ENCODE results near the gene GPR108.
A peak's percentile ranks its signal among the peaks of the same experiment; 100 is the strongest.
"Not testable (repeated sequence)": the region's sequence is repeated elsewhere in the genome, so short reads cannot be mapped to it uniquely, and the experiment has no call there.

GPR108 gene

DNA sequence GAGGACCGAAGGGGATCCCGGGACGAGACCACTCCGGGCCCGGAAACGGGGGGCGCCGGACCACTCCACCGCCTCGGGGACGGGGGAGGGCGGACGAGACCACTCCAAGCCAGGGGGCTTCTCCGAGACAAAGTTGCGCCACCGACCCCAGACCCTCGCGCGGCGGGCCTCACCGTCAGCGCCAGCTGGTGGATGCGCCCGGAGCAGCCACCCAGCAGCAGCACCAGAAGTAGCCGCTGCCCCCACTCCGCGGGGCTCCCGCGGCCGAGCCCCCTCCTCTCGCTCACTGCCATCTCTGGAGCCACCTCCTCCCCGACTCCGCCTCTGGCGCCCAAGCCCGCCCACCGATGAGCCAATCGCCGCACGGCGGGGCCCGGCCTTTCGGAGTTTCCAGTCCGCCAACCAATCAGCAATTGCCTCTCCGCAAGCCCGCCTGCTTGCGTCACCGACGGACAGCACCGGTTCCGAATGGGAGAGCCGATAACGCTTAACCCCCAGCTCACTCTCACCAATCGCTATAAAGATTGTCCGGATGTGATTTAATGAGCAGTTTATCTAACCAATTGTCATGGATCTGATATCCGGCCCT lies at the start of gene GPR108:
GPR108 (minus strand) TSS at position 297 of the 589 bp plus-strand sequence; CDS start at position 293, 4 bp downstream.
- peak; percentile 99 for DNase-seq (ENCODE audit: low read depth)

DNA sequence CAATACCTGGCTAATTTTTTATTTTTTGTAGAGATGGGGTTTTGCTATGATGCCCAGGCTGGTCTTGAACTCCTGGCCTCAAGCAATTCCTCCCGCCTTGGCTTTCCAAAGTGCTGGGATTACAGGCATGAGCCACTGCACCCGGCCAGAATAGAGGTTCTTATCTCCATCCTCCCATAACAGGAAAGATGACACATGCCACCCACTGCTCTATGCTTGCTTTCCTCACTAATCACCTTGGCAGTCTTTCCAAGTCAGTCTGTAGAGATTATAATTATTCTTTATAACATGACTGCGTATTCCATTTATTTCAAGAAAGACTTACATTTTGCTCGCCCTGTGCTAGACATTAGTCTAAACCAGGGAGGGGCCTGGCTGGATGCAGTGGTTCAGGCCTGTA lies 41.8 kb upstream of the GPR108 start:
- DNase-seq (ENCODE audit: low read depth): no peak

DNA sequence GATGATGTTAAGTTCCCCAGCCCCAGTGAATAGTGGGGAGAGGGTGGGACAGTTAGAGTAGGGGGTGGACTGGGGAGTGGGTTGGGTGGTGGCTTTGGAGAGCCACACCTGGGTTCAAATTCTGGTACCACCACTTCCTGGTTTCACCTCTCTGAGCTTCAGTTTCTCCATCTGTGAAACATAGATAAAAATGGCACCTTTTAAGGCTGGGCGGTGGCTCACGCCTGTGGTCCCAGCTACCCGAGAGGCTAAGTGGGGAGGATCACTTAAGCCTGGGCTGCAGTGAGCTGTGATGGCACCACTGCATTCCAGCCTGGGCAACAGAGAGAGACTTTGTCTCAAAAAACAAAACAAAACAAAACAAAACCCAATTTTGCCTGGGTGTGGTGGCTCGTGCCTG lies 41.0 kb upstream of the GPR108 start:
- no peak for DNase-seq (ENCODE audit: low read depth)

DNA sequence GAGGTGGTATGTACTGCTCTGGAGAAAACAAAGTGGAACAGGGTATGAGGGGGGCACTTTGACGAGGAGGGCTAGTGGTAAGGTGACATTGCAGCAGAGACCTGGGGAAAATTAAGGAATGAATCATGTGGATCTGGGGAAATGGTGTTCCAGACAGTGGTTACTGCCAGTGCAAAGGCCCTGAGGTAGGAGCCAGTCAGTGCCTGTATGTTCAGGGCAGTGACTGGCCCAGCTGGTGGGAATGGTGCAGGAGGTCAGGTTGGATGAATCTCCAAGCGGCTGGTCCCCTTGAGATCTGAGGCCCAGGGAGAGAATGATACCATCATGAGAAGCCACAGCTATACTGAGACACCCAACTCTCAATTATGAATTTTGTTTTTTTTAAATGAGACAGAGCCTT lies 40.1 kb upstream of the GPR108 start:
- DNase-seq (ENCODE audit: low read depth): no peak

DNA sequence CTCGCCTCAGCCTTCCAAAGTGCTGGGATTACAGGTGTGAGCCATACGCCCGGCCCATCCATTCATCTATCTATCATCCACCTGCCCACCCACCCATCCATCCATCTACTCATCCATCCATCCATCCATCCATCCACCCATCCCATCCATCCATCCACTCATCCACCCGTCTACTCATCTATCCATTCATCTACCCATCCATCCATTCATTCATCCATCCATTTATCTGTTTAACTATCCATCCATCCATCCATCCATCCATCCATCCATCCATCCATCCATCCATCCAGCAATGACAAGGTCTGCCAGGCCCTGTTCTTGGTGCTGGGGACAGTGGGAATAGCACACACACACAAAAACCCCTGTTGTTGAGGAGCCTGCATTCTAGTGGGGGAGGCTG lies 39.6 kb upstream of the GPR108 start:
- DNase-seq (ENCODE audit: low read depth): no peak

DNA sequence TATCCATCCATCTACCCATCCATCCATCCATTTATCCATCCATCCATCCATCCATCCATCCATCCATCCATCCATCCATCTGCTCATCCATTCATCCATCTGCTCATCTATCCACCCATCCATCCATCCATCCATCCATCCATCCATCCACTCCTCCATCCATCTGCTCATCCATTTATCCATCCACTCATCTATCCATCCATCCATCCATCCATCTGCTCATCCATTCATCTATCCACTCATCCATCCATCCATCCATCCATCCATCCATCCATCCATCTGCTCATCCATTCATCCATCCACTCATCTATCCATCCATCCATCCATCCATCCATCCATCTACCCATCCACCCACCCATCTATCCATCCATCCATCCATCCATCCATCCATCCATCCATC lies 38.7 kb upstream of the GPR108 start:
- DNase-seq (ENCODE audit: low read depth): not testable (repeated sequence)

DNA sequence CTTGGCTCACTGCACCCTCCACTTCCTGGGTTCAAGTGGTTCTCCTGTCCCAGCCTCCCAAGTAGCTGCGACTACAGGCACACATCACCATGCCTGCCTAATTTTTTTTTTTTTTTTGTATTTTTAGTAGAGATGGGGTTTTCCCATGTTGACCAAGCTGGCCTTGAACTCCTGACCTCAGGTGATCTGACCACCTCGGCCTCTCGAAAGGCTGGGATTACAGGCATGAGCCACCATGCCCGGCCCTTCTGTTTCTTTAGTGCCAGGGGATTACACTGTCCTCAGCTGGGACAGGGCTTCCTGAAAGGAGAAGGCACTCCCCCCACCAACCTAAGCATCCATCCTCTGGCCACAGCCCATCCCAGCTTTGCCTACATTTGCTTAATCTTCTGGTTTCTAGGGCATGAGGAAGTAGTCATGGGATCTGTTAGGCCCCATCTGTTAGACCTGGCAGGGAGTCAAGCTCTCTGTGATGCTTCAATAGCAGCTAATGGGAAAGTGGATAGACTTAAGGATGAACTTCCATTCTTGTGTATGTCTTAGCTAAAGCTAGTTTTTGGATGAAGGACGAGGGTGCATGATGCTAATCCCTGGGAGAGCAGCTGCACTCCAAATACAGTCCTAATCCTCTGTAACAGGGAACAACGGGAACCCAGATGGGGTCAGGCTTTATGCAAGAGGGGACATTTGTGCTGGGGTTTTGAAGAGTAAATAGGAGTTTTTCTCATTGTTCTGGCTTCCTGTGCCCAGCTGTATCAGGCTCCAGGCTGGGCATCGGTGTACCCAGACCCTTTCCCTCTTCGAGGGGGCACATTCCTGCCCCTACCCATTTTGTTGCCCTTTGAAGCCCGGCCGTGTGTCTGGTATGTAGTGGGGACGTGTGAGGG lies 37.7 kb upstream of the GPR108 start:
- DNase-seq (ENCODE audit: low read depth): no peak

DNA sequence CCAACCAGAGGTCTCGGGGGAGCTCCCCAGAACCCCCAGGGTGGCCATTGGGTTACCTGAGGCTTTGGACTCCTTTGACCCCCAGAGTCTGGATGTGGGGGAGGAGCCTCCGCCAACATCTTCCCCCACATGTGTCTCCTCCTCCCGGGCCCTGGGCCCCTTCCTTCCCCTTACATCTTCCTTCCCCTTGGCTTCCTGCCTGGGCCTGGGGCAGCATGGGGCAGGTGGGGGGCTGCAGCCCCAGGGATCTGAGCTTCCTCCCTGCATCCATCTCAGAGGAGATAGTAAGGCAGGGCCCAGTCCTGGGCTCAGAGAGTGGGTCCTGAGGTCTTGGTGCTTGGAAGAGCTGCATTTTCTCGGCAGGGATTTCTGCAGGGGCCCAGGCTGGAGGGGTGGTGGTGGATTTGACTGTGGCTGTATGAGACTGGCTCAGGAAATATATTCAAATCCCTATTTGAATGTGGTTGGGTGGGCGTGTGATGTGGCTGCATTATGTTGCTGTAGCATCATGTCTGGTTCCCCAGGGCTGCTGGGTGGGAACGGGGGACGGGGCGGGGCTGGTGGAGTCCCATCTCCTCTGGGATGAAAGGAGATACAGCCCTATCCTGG lies 36.0 kb upstream of the GPR108 start:
- DNase-seq (ENCODE audit: low read depth): peak; percentile 73

DNA sequence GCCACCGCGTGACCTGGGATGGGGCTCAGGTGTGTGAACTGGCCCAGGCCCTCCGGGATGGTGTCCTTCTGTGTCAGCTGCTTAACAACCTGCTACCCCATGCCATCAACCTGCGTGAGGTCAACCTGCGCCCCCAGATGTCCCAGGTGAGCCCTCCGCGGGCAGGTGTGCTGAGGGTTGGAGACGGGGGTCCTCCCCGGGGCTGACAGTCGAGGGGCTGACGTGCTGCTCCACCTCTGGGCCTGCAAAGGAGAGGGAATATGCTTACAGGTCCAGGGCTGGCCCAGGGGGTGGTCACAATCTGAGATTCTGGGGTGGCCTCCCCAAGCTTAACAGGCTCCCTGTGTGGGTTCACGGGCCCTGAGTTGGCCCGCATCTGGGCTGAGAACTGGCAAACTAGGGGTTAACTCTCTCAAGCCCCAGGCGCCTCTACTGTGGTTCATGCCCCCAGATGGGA lies 35.5 kb upstream of the GPR108 start:
- no peak for DNase-seq (ENCODE audit: low read depth)

DNA sequence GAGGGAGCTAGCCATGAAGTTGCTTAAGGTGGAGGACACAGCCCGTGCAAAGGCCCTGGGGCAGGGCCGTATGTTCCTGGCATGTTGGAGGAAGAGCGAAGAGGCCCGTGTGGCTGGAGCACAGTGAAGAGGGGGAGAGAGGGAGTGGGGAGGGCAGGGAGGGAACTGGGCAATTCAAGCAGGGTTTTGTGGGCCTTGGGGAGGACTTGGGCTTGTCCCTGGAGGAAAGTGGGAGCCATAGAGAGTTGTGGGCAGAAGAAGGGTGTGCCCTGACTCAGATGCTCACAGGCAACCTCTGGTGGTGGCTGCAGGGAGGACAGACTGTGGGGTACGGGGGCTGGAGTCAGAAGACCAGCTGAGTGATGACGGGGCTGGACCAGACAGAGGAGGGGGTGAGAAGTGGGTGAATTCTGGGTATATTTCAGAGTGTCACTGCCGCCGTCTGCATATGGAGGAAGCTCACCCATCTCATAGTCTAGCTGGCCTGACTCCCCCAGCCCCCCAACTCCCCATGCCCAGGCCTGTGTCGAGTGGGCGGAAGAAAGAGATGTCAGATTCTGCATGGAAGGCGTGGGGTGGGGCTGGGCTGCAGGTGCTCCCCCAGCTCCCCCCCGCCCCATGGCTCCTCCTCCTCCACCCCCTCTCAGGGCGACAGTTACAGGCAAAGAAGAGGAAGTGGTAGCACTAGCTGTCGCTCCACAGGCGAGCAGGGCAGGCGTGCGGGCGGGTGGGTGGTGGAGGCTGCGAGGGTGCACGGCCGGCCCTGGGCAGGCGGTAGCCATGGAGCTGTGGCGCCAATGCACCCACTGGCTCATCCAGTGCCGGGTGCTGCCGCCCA lies 34.9 kb upstream of the GPR108 start, which contains the start of gene VAV1:
VAV1 (plus strand) TSS at position 681 of the 838 bp plus-strand sequence; CDS start at position 781, 100 bp downstream.
- DNase-seq (ENCODE audit: low read depth): peak; percentile 91

DNA sequence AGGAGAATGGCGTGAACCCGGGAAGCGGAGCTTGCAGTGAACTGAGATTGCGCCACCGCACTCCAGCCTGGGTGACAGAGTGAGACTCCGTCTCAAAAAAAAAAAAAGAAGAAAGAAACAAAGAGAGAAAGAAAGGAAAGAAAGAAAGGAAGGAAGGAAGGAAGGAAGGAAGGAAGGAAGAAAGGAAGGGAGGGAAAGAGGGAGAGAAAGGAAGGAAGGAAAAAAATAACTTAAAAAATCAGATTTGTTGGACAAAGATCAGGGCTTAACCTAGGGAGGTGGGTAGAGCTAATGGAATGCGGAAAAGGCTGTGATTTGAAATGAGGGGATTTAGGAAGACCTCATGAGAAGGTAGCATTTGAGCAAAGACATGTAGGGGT lies 34.3 kb upstream of the GPR108 start:
- not testable (repeated sequence) for DNase-seq (ENCODE audit: low read depth)

DNA sequence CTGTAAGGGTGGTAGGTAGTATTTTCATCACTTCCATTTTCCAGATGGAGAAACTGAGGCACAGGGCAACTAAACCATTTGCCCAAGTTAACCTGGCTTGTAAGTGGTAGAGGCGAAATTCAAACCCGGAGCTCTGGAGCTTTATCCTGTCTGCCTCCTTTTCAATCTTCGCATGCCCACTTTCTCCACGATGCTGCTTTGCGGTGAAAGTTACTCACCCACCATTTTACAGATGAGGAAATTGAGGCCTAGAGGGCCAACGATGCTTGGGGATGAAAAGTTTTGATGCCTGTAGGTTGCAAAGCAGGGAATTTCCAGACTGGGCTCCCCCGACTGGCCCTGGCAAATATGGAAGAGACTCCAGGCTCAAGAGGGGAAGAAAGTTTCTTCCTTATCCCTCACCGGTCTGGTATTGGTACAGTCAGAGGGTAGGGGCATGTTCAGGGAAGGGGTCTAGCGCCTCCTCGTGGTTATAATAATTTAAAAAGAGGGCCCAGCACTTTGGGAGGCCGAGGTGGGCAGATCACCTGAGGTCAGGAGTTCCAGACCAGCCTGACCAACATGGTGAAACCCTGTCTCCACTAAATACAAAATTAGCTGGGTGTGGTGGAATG lies 31.7 kb upstream of the GPR108 start:
- no peak for DNase-seq (ENCODE audit: low read depth)

DNA sequence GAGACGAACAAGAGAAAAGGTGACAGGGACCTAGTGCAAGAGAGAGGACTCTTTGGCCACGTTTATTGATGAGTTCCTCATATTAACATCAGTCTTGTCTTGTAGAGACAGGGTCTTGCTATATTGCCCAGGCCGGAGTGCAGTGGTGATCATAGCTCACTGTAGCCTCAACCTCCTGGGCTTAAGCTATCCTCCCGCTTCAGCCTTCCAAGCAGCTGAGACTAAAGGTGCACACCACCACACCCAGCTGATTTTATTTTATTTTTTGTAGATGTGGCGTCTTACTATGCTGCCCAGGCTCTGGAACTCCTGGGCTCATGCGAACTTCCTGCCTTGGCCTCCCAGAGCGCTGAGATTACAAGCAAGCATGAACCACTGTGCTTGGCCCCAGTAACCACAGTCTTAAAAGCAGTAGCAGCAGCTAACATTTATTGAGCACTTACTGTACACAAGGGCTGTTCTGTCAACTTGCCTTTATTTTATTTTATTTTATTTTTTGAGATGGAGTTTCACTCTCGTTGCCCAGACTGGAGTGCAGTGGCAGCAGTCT lies 30.9 kb upstream of the GPR108 start:
- DNase-seq (ENCODE audit: low read depth): no peak

DNA sequence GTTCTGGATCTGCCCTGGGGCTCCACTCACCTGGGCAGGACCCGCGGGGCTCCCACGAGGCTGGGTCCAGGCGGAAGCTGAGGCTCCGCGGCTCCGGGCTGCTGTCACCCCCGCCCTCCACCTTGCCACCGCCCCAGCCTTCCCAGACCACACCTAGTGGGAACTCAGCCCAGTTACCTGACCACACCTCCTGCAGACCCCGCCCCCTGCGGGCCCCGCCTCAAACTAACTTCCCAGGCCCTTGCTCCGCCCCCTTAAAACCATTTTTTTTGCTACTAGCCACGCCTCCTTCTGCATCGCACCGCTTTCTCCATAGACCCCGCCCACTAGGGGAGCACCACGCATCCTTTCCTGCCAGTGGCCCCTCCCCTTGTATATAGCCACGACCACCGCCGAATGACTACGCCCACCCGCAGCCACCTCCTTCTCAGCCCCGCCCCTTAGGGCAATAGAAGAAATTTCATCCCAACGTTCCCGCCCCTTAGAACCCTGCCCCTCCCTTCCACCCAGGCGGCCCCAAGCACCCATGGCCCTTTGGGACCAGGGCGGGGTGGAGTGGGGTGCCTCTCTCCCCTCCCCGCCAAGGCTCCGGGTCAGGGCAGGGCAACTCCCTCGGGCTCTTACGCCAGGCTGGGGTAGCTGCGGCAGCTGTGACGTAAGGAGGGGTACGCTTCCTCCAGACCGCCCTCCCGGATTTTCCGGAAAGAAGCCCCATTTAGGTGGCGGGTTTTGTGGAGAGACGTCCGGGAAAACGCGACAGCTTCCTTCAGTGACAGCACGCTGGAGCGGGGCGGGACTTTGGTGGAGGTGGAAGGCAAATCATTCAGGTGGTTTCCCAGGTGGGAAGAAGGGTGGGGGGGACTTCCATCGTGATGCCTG lies 30.2 kb upstream of the GPR108 start, which contains the start of gene SH2D3A:
SH2D3A (minus strand) TSS at position 79 of the 879 bp plus-strand sequence. CDS start 3,687 bp downstream, outside the sequence.
- DNase-seq (ENCODE audit: low read depth): peak; percentile 87

DNA sequence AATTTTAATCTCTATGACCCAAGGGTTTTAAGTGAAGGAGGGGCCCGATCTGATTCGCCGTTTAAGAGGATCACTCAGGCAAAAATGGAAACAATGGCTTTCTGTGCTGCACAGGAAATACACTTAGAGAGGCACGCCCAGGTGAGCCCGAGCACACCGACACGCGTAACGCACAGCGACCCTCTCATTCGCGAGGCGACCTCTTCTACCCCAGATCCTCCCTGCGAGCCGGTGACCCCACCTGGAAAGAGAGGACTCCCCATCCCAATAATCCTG lies 29.6 kb upstream of the GPR108 start:
- DNase-seq (ENCODE audit: low read depth): no peak

DNA sequence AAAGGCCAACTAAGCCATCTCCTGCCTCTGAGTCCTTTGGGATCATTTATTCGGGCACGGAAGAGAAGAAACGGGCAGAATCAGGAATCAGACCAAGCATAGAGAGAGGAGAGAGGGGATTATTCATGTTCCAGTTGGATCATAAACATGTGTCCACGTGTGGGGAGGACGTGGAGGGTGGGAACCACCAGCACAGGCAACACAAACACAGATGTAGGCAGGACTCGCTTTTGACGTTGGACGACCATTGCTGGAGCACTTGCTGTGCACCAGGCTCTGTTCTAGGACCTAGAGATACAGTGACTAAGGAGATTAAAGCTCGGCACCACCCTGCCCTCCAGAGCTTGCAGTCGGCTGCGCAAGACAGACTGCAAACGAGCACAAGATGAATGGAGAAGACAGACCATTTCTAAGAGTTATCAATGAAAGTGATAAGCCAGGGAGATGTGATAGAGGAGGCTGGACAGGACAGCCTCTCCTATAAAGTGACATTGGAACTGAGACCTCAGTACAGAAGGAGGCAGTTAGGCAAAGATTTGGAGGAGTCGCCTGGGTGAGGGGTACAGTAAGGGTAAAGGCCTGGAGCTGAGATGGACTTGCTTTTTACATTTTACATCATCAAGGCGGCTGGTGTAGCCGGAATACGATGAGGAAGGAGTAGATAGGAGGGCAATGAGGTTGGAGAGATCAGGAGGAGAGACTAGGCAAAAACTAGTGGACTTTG lies 29.1 kb upstream of the GPR108 start:
- no peak for DNase-seq (ENCODE audit: low read depth)

DNA sequence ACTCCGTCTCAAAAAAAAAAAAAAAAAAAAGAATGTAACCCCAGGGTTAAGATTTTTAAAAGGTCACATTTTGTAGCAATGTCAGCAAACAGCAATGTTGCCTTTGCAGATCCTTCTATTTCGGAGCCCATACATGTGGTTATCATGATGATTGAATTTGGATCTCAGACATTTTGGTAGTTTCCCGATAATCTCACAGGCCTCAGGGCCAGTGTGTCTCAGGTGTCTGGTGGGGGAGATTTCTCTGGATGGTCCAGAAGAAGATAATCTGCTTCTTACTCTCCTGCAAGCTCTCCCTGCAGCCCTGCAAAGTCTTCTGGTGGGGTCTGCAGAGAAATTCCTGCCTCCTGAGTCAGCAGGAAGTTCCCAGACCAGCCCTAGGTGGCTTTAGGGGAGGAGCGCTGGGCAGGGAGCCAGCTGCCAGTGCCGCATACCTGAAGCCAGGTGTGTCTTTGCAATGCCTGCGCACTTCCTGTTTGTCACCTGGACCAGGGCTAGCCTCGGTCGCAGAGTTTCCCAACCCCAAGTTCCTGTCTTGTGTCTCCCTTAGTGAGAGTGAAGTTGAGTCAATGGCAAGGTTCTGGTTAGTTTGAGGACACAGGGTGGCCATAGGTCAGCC lies 28.5 kb upstream of the GPR108 start:
- DNase-seq (ENCODE audit: low read depth): no peak

DNA sequence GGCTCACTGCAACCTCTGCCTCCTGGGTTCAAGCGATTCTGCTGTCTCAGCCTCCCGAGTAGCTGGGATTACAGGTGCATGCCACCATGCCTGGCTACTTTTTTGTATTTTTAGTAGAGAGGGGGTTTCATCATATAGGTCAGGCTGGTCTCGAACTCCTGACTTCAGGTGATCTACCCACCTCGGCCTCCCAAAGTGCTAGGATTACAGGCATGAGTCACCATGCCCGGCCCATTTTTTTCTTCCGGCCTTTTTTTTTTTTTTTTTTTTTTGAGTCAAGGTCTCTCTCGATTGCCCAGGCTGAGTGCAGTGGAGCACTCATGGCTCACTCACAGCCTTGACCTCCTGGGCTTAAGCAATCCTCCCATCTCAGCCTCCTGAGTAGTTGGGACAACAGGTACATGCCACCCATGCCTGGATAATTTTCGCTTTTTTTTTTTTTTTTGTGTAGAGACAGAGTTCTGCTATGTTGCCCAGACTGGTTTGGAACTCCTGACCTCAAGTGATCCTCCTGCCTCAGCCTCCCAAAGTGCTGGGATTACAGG lies 24.9 kb upstream of the GPR108 start:
- not testable (repeated sequence) for DNase-seq (ENCODE audit: low read depth)

Data from CMK (cell line).